GM19372 (cell line): Measurements from ENCODE around the gene ANKLE2.
"Not testable (repeated sequence)": the region's sequence is repeated elsewhere in the genome, so short reads cannot be mapped to it uniquely, and the experiment has no call there.

Experiments used
- ATAC-seq: cut with Tn5 transposase; IDR thresholded peaks from one replicate; pipeline ENCODE4 v1.9.1; 2021; ENCODE audit warnings: mild to moderate bottlenecking, low read depth, moderate library complexity; ENCODE audit not compliant: unreplicated experiment

ANKLE2 gene

GRCh38 chr12:132695431-132695830 lies 66.2 kb downstream of the ANKLE2 start:
- ATAC-seq, result no peak

GRCh38 chr12:132694888-132695287 lies 66.7 kb downstream of the ANKLE2 start:
- not testable (repeated sequence) for ATAC-seq

GRCh38 chr12:132692030-132692429 lies 69.6 kb downstream of the ANKLE2 start:
- ATAC-seq, result not testable (repeated sequence)

- ATAC-seq, result no peak
Observed at GRCh38 chr12:132690112-132690511, 71.5 kb downstream of the ANKLE2 start.

- no peak for ATAC-seq
Observed at GRCh38 chr12:132689227-132689626, 72.4 kb downstream of the ANKLE2 start.

- peak; percentile 92 for ATAC-seq
Observed at GRCh38 chr12:132687211-132688164, 74.1 kb downstream of the ANKLE2 start, which contains the start of the genes POLE and PXMP2. Gene POLE, minus strand, starts transcription at chr12:132687342. Its CDS starts 27 bp downstream, at chr12:132687315. Gene PXMP2, plus strand, starts transcription at chr12:132687587. Its CDS starts 84 bp downstream, at chr12:132687671.

- ATAC-seq, result peak; percentile 8
Observed at GRCh38 chr12:132686825-132687210, 74.8 kb downstream of the ANKLE2 start.

- ATAC-seq, result no peak
Observed at GRCh38 chr12:132685400-132685799, 76.2 kb downstream of the ANKLE2 start.

- ATAC-seq, result no peak
Observed at GRCh38 chr12:132677492-132677891, 84.1 kb downstream of the ANKLE2 start.

GRCh38 chr12:132675757-132676432 lies 85.7 kb downstream of the ANKLE2 start:
- ATAC-seq, result no peak
